NCI-H1105 treated with DMSO at 0.1 percent for 48 hours (cell line): Measurements from ENCODE around the gene IQGAP3.

Experiments
- DNase-seq: peaks from one replicate; lab custom pipeline; 2025; lab: John Stamatoyannopoulos, UW

The IQGAP3 gene

DNA sequence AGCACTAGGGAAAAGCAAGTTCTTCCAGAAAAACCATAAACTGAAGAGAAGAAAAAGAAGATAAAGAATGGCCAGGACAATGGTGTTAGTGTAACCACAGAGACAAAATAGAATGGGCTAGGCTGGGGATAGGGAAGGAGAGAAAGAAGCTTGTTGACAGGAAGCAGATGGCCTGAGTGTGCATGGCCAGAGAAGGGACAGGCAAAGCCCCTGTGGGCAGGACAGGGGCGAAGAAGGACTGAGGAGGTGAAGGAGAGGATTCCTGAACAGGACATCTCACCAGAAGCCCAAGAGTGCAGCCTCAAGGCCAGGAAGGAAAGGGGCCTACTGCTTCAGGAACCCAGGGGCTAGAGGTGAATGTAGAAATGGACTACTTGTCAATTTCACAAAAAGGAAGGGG, 29.3 kb downstream of the IQGAP3 start:
- DNase-seq, result no peak

DNA sequence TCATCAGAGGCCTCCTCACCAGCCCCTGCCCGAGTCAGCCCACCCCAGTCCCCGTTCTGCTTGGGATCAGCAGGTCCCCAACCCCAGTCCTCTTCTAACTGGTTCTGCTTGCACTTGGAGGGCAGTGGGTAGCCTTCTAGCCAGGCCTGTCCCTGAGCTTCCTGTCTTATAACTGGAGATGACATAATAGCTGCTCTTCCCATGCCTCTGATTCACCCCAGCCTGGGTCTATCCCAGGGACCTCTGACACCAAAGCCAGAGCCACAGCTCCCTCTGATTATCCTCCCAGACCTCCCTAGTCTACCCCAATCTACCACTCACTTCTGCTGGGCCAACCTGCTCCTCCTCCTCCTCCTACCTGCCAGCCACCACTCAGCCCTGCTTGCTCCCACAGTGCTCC, 31.4 kb downstream of the IQGAP3 start:
- no peak for DNase-seq

DNA sequence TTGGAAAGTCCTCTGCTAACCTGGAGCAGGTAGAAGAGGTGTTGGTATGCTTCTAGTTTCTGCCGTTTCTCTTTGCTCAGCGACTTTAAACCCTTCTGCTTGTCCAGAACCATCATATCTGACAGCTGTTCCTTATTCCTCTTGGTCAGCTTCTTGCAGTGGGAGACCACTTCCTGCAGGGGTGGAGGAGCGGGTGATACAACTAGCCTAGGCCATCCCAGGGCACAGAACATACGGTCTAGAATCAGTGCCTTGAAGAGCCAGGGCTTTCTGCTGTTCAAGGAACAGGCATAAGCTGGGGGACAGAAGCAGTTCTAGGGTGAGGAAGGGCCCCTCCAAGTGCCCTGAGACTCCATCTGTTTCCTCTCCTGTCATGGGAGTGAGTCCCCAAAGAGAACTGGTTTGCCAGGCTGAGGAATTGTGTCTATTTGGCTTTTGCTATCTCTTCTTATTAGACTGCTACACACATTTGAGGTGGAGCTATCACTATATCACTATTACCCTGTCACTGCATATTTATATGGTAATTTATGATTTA, 32.5 kb downstream of the IQGAP3 start:
- DNase-seq, result no peak

DNA sequence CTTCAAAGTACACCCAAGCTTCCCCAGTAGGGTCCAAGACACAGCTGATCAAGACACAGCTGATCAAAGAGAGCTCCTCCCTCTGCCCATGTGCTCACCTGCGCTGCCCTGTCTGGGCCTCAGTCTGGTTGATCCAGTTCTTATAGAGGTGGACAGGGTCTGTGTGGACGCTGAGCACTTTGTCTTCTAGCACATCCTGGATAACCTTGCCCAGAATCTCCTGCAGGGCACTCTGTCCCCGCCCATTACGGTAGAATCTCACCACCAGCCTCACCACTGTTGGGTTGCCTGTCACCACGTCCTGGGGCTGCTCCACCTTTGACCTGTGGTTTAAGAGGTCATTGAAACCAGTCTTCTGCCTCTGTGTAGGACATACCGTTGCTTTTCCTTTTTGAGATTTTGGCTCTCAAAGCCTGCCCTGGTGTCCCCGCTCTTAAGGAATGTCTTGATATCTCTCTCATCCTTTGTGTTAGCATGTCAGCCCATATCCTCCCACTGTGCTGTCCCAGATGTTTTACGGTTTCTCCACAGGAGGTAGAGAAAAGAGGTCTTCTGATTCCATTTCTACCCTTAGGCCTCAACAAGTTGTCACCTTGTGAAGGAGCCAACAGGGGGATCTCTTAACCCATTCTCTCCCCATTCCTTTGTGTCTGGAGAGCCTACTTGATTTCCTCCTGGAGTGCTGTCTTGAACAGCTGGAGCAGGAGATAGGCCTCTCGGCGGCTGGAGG, 33.5 kb downstream of the IQGAP3 start:
- DNase-seq, result no peak

DNA sequence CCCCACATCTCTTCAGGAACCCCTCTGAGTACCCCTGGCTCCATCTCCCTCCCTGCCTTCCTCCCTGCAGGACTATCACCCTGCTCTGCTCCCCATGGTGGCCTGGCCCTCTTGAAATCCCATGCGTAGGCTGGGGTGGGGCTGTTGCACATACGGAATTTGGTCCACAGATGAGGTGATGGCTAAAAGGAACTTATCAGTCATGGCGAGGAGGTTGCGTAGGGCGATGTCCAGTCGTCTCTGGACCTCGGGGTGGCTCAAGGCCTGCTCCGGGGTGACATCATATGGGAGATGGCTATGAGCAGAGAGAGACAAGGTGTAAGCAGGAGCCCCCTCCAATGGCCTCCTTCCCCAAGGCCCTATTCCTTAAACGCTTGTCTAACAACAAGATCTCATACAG, 35.3 kb downstream of the IQGAP3 start:
- DNase-seq, result no peak

DNA sequence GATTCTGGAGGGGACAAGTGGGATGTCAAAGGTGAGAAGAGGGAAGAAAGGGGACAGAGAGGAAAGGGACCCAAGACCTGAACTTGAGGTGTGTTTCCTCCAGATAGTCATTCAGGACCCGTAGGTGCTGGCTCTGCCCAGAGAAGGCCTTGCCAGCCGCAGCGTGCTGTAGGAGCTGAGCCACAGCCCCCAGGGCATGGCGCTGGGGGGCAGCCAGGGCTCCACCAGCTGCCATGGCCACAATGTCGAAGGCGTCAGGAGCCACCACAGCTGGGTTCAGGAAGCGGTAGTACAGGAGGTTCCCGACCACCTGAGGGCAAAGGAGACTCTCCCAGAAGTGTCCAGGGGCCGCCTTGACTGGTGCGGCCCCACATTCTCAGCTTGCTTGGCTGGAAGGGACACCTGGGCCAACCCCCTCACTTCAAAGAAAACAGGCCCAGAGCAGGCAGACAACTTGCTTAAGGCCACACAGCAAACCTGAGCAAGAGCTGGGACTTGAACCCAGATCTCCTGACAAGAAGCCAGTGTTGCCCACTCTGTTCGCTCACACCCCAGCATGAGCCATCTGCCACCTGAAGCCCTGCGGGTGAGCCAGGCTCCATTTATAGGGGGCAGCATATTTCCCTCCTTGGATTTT, 37.8 kb downstream of the IQGAP3 start:
- no peak for DNase-seq

DNA sequence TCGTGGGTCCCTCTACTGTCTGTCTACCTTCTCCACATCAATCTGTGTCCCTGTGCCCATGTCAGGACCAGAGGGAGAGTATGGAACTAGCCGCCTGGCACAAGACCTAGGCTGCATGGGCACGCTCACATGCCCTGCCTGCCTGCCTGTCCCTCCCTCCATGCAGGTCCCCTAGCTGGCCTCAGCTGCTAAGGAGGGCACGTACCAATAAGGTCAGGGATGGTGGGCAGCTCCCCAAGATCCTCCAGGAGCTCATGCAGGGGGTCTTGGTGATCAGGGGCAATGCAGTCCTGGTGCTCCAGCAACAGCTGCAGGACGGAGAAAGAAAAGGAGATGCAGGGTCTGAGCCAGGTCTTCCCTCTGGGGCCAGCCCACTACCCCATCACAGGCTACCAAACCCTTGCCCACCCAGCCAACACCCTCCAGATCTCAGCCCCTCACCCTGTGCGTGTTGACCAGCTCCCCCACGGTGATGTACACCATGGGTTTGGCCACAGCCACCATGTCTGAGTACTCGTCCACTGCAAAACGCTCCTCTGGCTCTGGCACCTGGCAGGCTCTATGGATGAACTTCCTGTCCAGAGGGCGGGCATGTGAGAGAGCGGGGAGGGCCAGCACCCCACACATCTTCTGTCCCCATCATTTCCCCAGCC, 38.7 kb downstream of the IQGAP3 start:
- no peak for DNase-seq

DNA sequence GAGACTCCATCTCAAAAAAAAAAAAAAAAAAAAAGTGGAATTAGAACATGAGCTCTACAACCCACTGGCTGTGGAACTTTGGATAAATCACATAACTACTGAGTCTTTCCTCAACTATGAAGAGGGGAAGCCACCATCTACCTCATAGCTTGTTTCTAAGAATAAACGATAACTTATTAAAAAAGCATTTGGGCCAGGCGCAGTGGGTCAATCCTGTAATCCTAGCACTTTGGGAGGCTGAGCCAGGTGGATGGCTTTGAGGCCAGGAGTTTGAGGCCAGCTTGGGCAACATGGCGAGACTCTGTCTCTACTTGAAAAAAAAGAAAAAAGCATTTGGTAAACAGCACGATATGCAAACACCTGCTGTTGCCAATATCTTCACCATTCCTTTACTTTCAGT, 40.0 kb downstream of the IQGAP3 start:
- DNase-seq, result no peak

DNA sequence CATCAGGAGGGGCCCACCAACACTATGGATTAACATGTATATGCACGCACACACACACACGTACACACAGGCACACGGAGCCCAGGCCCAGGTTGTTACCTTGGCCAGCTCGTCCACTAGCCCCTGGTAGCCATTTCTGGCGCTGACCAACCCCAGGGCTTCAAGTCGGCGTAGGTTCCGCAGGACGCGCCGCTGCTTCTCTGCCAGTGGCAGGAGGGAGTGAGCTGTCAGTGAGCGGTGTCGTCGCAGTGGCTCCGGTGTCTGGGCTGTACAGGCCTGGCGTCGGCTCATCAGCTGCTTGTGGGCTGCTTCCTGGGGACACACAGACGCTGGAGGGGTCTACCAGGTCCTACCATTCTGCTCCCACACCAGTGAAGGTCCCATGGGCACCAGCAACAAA, 42.4 kb downstream of the IQGAP3 start:
- DNase-seq, result no peak

DNA sequence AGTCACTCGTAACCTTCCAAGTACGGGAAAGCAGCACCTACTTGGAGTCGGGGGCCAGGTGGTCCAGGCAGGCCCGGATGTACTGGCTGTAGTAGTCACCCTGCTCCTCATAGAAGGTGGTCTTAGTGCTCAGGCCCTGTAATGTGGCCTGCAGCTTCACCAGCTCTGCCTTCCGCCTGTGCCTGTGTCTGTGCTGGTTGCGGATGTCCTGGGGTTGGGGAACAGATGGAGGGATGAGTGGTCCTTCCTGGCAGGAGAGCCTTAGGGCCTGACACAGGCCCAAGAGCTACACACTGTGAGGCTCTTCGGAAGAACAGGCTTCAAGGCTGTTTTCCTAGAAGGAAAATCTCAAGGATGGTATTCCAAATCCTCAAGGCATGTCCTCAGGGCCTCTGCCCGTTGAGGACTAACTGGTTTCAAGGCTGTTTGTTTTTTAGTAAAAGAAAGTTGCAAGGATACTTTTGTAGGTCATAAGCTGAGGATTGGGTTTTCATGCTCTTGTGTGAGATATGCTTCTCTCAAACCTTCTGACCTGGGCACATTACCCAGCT, 43.4 kb downstream of the IQGAP3 start:
- DNase-seq, result no peak

DNA sequence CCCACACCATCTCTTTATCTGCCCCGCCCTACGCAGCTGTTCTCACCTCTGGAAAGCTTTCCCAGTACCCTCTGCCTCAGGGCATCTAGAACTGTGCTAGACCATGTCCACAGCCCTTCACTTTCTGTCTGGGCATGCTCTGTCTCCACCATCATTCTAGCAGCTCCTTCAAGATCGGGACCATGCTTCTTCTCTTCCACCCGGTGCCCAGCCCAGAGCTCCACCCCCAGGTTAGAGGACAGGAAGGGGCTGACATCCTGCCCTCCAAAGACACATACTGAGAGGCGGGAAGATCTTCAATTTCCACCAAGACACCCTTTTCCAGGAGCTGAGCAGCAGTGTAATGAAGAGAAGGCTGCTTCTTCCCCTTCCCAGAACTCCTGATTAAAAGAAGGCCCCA, 44.1 kb downstream of the IQGAP3 start:
- no peak for DNase-seq

DNA sequence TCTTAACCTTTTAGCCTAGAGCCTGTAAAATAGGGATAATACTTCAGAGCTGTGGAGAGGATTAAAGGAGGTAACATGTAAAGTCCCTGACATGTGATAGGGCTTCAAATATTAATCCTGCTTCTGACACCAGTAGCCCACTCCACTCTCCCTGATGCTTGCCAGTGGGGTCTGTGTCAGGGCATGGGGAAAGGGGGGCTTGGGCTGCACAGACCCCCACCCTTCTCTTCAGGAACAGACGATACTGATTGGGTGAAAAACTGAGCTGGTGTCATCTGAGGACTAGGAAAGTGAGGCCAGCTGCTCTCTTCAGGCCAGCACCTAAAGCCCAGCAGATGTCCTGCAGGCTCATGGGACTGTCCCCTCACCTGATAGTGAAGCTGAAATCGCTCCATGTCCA, 44.8 kb downstream of the IQGAP3 start:
- DNase-seq, result no peak

DNA sequence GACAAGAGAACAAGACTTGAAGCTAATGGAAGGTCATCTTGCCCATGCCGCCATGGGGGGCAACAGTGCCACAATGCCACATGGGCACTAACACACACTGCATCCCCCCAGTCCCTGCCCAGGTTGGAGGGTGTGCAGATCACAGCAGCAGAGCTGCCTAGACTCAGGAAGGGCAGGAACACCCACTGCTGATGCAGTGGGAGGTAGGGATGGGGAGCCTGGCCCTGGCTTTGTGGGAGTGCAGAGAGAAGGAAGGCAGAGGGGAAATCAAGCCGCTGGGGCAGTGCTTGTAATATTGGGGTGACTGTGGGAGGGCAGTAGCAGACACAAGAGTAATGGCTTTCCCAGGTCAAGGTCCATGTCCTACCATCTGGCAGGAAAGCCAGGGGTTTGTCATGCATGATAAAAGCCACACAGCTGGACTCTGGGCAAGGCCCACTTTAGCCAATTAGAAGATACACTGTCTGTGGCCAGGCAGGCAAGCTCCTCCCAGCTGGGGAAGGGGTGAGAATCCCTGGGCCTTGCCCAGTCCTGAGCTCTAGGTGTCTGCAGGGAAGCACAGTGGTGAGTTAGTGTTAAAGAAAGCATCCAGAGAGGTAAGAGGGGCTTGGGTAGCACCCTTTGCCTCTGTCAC, 46.4 kb downstream of the IQGAP3 start:
- no peak for DNase-seq

DNA sequence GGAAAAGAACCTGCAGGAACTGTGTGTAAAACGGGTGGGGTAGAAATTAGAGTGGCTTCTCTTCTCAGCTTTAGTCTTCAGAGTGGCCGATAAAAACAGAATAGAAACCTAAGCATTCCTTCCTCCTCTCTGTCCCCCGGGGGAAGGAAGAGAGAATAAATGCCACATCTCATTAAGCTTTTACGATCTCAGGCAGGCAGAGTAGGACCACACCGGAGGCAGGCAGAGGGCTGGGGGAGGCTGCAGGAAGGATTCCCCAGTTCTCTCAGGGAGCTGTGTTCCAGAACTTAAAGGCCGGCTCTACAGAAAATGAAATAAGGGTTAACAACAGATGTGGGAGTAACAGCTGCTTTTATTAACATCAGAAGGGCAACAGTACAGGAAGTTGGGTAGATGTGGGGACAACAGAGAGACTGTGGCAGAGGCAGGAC, 47.3 kb downstream of the IQGAP3 start:
- no peak for DNase-seq

DNA sequence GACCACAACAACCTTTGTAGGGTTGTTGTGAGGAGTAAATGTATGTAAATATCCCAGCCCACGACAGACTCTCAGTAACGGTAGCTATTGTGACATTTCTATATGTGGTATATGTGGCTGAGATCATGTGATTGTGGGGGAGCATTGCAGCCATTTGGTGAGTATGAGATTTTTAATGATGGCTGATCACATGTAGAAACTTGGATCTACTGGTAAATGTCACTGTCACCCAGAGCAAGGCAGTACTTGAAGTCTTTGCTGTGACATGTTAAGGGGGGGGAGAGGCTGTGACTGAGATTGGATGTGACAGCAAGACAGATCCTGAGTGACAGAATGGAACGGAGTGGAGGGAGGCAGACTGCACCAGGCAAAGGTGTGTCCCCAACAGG, 47.9 kb downstream of the IQGAP3 start:
- DNase-seq, result no peak

DNA sequence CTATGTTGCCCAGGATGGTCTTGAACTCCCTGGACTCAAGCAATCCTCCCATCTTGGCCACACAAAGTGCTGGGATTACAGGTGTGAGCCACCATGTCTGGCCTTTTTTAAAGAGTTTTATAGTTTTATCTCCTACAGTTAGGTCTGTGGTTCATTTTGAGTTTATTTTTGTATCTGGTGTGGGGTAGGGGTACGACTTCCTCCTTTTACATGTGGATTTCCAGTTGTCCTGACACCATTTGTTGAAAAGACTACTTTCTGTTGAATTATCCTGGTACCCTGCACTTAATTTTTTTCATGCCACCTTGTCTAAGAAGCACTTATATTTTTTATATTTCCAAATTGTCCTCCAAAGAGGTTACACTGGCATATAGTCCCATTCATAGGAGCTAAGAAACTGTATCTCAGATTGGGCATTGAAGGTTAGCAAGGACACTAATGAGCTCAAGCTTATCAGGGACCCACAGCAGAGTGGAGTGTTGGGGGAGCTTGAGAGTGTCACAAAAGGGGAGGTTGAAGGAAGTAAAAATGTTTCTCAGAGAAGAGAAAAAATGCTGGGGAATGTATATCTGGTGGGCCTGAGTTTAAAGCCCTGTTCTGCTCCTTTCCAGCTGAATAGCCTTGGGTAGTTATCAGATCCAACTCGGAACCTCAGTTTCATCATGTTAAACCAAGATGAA, 48.4 kb downstream of the IQGAP3 start:
- DNase-seq, result no peak

DNA sequence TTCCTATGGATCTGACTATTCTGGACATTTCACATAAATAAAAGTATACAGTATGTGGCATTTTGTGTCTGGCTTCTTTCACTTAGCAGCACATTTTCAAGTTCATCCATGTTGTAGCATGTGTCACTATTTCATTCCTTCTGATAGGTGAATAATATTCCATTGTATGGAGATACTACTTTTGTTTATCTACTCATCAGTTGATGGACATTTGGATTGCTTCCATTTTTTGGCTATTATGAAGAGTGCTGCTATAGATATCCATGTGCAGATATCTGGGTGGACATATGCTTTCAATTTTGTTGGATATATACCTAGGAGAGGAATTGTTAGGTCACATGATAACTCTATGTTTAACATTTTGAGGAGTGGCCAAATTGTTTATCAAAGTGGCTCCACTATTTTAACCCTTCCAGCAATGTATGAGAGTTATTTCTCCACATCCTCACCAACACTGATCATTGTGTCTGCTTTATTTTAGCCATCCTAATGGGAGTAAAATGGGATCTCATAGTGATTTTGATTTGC, 49.9 kb downstream of the IQGAP3 start:
- DNase-seq, result no peak

DNA sequence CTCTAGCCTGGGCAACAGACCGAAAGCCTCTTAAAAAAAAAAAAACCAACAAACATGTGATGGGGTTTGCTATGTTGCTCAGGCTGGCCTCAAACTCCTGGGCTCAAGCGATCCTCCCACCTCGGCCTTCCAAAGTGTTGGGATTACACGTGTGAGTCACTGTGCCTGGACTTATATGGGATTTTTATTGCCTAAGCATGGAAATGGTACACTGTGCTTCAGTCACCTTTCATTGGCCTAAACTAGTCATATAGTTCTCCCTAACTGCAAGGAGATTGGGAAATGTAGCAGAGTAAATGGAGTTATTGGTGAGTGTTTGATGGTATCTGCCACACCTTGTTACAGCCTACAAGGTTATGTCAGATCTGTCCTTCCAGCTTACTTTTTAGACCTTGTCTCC, 54.6 kb downstream of the IQGAP3 start:
- no peak for DNase-seq

DNA sequence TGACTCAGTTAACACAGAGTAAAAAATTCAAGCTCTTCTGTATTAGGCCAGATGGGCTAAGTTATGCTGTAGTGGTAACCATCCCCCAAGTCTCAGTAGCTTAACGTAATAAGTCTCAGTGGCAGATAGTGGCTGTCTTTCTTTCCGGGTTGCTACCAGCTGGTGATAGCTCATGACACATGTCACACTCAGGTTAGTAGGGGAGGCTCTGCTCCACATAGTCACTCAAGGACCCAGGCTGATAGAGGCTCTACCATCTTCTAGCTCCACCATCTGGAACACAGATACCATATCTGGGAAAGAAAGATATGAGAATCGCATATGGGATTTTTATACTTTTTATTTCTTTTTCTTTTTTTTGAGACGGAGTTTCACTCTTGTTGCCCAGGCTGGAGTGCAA, 55.5 kb downstream of the IQGAP3 start:
- no peak for DNase-seq

DNA sequence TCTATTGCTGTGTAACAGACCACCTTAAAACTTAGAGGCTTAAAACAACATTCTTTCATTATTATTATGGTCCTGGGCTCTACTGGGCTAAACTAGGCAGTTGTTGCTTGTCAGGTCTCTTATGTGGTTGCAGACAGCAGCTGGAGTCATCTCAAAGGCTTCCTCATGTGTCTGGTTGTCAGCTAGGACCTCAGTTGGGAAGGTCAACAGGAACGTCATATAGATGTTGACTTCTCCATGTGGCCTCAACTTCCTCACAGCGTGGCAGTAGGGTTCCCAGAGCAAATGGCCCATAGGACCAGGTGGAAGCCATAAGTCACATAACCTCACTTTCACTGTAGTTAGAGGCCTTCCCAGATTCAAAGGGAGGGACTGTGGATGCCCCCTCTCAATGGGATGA, 56.4 kb downstream of the IQGAP3 start:
- no peak for DNase-seq

DNA sequence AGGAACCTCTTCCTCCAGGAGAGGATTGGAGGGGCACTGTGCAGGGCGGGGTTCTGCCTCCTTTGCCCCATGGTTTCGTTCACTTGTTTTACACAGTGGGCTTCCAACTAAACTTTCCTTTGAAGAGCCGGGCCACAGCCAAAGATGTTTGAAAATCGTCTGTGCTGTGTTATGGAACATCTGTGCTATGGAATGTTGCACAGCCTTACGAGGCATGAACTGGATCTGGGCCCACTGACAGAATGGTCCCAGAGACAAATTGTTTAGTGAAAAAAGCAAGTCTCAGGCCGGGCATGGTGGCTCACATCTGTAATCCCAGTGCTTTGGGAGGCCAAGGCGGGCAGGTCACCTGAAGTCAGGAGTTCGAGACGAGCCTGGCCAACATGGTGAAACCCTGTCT, 59.2 kb downstream of the IQGAP3 start:
- no peak for DNase-seq

DNA sequence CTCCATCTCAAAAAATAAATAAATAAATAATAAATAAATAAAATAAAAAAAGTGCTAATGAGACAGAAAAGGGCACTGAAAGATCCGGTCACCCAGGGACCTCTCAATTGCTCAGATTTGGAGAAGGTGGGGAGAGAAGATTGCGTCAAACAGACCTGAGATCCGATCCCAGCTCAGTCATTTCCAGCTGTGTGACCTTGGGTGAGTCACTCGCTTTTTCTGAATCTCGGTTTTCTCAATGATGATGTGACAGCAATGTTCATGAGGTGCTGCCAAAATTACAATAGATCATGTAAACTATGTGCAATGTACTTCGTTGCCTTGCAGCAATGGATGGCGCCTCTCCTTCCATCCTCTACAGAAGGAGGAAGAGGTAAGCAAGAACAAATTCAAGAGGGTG, 60.7 kb downstream of the IQGAP3 start:
- DNase-seq, result no peak
